Stimulated activated CD4-positive, alpha-beta T cell treated with anti-CD3 and anti-CD28 coated beads, Interleukin-15, amount 100 ng/mL, for 1 hour (primary cell): Measurements from ENCODE around the gene CRACR2A.

Experiments used
- DNase-seq, 2 donors: peaks; one replicate each; pipeline ENCODE4 v3.0.0-alpha.2; 2020; ENCODE audit warnings: low read depth in 1 of 2, low spot score in 1 of 2

CRACR2A gene

GRCh38 chr12:3622822-3623690, 129.9 kb downstream of the CRACR2A start:
- DNase-seq: no peak

- DNase-seq: no peak
Measured at GRCh38 chr12:3622021-3622821, 130.7 kb downstream of the CRACR2A start.

DNA sequence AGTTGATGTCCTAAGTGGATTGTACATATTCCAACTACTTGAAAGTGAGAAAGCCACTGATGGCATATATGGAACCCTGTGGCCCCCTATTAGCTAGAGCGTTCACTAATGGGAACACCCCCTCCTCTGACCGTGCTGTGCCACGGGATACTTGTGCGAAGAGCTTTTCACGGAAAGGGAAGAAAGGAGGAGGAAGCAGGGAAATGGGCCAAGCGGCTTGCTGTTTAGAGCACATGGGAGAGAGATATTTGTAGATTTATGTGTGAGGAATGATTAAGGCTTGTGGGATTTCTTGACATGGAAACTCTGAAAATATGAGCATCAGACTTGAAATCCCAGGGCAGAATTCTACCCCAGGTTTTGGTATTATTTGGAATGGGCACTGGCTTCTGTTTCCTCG, 132.1 kb downstream of the CRACR2A start:
- DNase-seq: no peak

GRCh38 chr12:3617565-3617964, 135.3 kb downstream of the CRACR2A start:
- no peak for DNase-seq

- DNase-seq: no peak
Measured at GRCh38 chr12:3615862-3616261, 137.0 kb downstream of the CRACR2A start.

DNA sequence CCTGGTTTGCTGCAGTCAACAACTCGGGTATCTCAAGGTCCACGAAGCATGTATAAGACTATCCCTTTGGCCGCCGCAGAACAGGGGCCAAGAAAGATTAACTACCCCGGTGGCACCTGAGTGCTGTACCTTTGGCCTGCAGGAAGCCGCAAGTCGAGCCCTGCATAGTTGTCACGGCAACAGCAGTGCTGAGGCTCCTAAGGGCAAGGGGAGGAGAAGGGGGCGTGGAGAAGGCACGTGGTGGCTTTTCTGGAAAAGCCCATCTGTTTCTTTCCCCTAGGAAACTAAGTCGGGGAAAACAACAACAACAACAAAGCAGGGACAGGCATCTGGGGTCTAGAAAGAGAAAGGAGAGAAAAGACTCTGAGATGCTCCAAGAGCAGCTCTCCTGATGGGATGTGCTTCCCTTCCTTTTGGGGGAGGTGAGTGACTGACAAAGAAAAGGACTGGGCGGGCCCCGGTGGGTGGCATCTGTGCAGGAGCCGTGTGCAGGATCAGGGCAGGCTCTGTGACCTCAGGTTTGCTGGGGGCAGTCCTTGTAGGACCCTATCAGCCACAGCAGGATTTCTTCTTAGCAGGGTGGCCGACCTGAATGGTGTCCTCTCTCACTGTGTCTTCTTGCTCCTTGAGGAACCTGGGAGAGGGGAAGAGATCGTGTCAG, 138.0 kb downstream of the CRACR2A start:
- no peak for DNase-seq

DNA sequence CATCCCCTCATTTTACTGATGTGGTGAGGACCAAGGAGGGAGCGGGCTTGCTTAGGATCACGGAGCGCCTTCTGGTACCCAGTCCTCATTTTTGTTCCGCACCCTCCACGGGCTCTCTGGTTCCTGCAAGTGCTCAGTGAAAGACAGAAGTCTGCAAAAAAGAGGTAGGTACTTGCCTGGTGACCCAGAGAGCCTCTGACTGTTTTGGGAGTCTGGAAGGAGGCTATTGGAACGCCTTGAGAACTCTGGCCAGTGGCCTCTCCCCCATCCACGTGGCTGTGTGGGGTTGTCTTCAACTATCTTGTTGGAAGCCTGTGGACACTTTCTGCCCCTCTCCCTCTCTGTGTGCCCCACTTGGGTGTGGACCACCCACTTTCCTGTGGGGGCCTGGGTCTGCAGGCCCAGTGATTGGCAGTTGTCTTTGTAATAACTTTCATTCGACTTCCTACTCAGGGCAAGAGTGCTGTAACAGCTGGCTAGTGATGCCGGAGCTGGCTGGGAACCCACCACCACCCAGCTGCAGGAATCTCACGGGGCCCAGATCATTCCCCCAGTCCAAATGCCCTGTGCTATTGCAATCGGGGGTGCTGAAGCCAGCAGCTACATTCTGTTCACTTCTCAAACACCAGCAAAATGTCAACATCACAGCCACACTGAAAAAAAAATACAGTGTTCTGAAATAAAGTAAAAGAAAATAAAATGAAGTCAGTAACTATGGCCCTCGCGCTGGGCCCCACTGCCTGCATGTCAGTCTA, 139.1 kb downstream of the CRACR2A start:
- DNase-seq: no peak

GRCh38 chr12:3611860-3612703, 140.8 kb downstream of the CRACR2A start:
- DNase-seq: no peak

- no peak for DNase-seq
Measured at GRCh38 chr12:3607821-3608220, 145.1 kb downstream of the CRACR2A start.

GRCh38 chr12:3607039-3607720, 145.7 kb downstream of the CRACR2A start:
- DNase-seq: no peak

DNA sequence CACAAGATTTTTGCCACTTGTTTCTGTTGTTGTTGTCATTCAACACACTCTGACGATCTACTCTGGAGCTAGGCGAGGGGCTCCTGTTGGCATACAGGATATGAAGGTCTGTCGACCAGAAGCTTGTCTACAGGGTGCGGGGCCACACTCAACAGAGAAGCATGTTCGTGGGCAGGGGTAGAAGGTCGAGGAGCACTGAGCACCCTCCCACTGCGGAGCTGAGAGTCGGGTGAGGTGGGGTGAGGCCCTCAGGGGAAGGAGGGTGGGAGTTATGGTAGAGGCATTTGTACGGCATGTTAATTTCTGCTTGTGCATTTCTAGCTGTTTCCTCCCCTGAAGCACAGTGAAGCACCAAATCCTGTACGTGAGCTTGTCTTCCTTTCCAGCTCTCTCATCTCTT, 146.8 kb downstream of the CRACR2A start:
- no peak for DNase-seq

GRCh38 chr12:3605692-3606091, 147.2 kb downstream of the CRACR2A start:
- no peak for DNase-seq

DNA sequence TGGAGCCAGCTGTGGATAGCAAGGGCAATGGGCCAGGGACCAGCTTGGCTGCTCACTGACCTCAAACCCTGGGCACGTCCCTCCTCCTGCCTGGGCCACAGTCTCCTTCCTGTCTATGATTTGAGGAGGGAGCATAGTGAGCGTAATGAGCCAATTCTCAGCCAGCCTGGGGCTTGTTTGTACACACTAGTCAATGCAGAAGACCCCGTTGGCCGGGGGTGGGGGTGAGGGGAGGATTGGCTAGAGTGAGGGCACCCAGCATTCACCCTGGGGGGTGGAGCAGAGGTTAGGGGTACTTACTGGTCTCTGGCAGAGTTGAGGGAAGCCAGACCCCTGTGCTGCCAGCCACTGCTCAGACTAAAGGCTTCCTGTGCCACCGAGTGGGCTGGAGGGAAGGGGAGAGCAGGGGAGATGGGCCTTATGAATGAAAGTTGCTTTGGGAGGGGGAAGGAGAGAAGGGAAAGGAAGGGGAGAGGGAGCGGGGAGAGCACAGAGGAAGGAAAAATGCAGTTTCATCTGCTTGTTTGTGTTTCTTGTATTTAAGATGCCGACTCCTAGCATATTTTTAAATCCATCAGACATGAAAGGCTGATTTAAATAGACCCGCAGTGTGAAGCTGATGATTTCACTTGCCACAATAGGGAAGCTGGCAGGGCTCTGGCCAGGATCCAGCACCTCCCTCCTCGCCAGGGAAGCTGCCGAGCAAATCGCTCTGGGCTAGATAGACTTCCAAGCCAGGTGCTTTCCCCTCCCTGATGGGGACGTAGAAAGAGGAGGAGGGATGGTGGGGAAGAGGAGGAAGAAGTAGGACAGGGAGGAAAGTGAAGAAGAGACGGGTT, 147.9 kb downstream of the CRACR2A start:
- DNase-seq: no peak

DNA sequence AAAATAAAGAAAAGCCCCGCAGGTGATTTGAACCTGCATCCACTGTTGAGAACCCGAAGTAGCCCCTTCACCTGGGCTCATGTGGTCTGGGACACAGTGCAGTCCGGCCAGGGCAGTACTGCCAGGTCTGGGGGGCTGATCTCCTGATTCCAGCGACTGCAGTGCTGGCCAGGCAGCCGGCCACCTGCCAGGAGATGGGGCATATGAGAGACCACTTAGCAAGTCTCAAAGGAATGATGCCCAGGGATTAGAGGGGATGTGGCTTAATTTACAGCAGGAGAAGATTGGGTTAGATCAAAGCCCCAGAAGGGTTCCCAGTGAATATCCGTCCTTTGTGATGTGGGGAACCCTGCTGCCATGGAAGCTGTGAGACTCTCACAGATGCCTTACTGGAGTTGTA, 148.6 kb downstream of the CRACR2A start:
- no peak for DNase-seq

GRCh38 chr12:3603576-3603975, 149.3 kb downstream of the CRACR2A start:
- DNase-seq: no peak

DNA sequence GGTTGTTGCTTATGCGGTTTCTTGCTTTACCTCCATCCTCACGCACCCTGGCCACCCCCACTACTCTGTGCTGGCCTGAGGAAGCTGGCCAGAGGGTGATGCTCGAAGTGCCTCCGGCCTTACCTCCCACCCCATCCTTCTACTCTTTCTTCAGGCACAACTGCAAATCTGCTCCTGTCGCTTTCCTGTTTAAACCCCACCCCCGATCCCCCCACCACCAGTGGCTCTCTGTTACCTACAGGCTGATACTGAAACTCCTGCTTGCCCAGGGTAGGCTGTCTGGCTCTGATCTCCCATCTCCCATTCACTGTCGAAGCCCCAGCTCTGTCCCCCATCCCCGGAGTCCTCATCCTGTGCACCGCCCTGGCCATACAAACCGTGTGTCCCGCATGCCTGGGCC, 150.4 kb downstream of the CRACR2A start:
- no peak for DNase-seq

DNA sequence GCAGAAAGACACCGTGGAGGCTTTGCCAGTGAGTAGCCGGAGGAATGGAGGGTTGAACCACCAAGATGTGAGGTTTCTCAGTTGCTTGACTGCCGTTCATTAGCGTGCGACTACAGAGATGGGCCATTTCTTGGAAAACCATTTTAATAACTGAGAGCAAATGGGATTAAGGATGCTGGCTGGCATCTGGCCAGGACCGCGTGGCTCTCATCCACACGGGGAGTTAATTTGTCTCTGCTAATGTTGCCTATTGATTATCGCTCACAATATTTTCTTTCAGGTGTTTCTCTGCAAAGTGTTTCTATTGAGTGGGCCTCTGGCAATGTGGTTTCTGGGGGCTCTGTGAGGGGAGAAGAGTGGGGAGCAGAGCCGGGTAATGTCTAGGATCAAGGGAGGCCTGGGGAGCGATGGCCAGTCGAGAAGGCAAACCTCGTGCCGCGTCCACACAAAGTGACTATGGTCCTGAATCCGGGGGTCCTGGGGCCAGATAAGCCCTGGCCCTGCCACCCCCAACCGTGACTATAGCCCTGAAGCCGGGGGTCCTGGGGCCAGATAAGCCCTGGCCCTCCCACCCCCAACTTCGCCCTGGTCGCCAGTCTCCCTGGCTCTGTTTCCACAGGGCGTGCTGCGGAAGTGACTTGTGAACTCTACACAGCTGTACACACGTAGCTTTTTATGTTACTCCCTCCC, 151.3 kb downstream of the CRACR2A start:
- no peak for DNase-seq

GRCh38 chr12:3600951-3601350, 152.0 kb downstream of the CRACR2A start:
- DNase-seq: no peak
